Ovary (tissue), 9 donors: ENCODE measurements around the gene SLC38A9. TPM values are rescaled to one million over a fixed set of nuclear protein-coding genes. Genes with fewer than 3 reads are reported as not detected.

ENCODE experiments used
- DNase-seq, 5 donors: peaks; one replicate each; pipeline ENCODE4 v3.0.0-alpha.2; 2019 to 2020
- H3K27ac ChIP-seq, 2 donors: fragments of 200-600 bp; one replicate each; pipeline versions ENCODE4 v1.5.1 to v1.8.0; 2019 to 2022
- H3K27me3 ChIP-seq: fragments of 200-600 bp; one replicate; pipeline ENCODE4 v1.8.0; 2022
- H3K36me3 ChIP-seq: fragments of 200-600 bp; sonication (generic); one replicate; pipeline ENCODE4 v1.5.1; 2019
- H3K4me1 ChIP-seq: one replicate; pipeline ENCODE4 v1.8.1; 2013; ENCODE audit warnings: mild to moderate bottlenecking, moderate library complexity; ENCODE audit not compliant: insufficient read depth
- H3K4me3 ChIP-seq: fragments of 200-600 bp; sonication (generic); one replicate; pipeline ENCODE4 v1.5.1; 2017
- H3K9me3 ChIP-seq, 2 donors: fragments of 200-600 bp in 1 of 2; sonication (generic) in 1 of 2; one replicate each; pipeline versions ENCODE4 v1.5.1 to v1.8.1; 2013 to 2019; ENCODE audit warnings: mild to moderate bottlenecking in 1 of 2, moderate library complexity in 1 of 2
- CTCF ChIP-seq, 3 donors: fragments of 450-650 bp in 2 of 3; fragments of 200-600 bp in 1 of 3; IDR thresholded peaks; one replicate each; pipeline versions ENCODE4 v1.5.1 to v1.8.0; 2016 to 2022; ENCODE audit warnings: antibody characterized with exemption in 3 of 3, mild to moderate bottlenecking in 1 of 3
- EP300 ChIP-seq: sonication (generic); formaldehyde crosslinking; IDR thresholded peaks from one replicate; pipeline ENCODE4 v1.6.1; 2017; ENCODE audit warnings: antibody characterized with exemption
- POLR2A ChIP-seq: fragments of 450-650 bp; IDR thresholded peaks from one replicate; pipeline ENCODE4 v1.6.1; 2017; ENCODE audit warnings: antibody characterized with exemption, mild to moderate bottlenecking, moderate library complexity
- WGBS, 3 donors: extraction: QIAGEN DNeasy Blood & Tissue Kit in 1 of 3; methylation state at CpG; one replicate each; pipeline versions ENCODE4 v1.1.5 to v1.1.7; 2013 to 2017; 5-methylcytosine and 5-hydroxymethylcytosine counted together
- intact Hi-C, 4 donors: fragments of 100-400 bp; cut with DNase I; formaldehyde crosslinking; loops; one replicate each; pipeline versions ENCODE4 v1.11.0 to v1.15.1; 2022 to 2023
- polyA plus RNA-seq, 2 donors: library from polyadenylated mRNA; stranded (reverse); fragments of 200-250 nt in 1 of 2; fragments of 350-450 nt in 1 of 2; fragmentation: Illumina TruSeq in 1 of 2; extraction: RNeasy Lipid Tissue Mini Kit (QIAGEN cat#74804) in 1 of 2; gene quantifications; one replicate each; pipeline ENCODE4 v1.2.3, GENCODE V29; 2013 to 2014
- total RNA-seq, 7 donors: library from RNA; depleted of rRNA in 2 of 7; stranded (reverse); fragments of >200 nt in 2 of 7; fragmentation: NEBNext Ultra II Directional in 3 of 7; extraction: Animal tissue kit (Norgen Biotek cat#: 25700) in 3 of 7; gene quantifications; one replicate each; pipeline versions ENCODE4 v1.1.0 to v1.2.4, GENCODE V29; 2016 to 2023
- donor health status: DM: no; HTN: no; CAD: no; lungs with moderate emphysema.
- donor health status: DM: no; HTN: no; CAD: no.
- donor health status: Bipolar disorder and iron deficiency.
- donor health status: DM: yes; HTN: yes; CAD: no.
- donor health status: DM: no; HTN: no; CAD: no.
- donor health status: DM: yes; HTN: yes; CAD: no.

The SLC38A9 gene
- total and polyA plus RNA-seq, 9 donors, result 7.9 to 29.6 (median 16.2) TPM

GRCh38 chr5:55625589-55625909 is 86.6 kb downstream of the SLC38A9 start:
- H3K27ac ChIP-seq, result no peak overlapping the region
- H3K27me3 ChIP-seq, result no peaks in the 10 kb centered on the region
- H3K4me3 ChIP-seq, result no peak overlapping the region
- peaks cover 2% of the 10 kb centered on the region for H3K4me1 ChIP-seq
- intact Hi-C loops, result no loop called here
- TF ChIP-seq CTCF (IDR thresholded peaks at IDR 0.05) (no peak), POLR2A (no peak), EP300 (no peak)
- WGBS, 3 donors, result 76 to 78% (median 77%) methylated on average over 4 of the region's 4 CpGs
- H3K36me3 ChIP-seq, result no peaks in the 10 kb centered on the region
- no peak for DNase-seq
- no peaks in the 10 kb centered on the region for H3K9me3 ChIP-seq

GRCh38 chr5:55624841-55625588 is 87.1 kb downstream of the SLC38A9 start:
- Histone ChIP-seq H3K27ac (no peak overlapping the region), H3K36me3 (no peaks in the 10 kb centered on the region), H3K9me3 (no peaks in the 10 kb centered on the region), H3K4me1 (peaks cover 2% of the 10 kb centered on the region), H3K4me3 (no peak overlapping the region), H3K27me3 (no peaks in the 10 kb centered on the region)
- no peak for DNase-seq
- intact Hi-C loops, result no loop called here
- 66 to 75% (median 72%) methylated on average over 8 of the region's 8 CpGs for WGBS, 3 donors
- TF ChIP-seq POLR2A (no peak), CTCF (IDR thresholded peaks at IDR 0.05) (no peak), EP300 (no peak)

GRCh38 chr5:55623789-55624188 is 88.3 kb downstream of the SLC38A9 start:
- H3K27ac ChIP-seq, result no peak overlapping the region
- 96 to 100% (median 97%) methylated on average over 1 of the region's 1 CpG for WGBS, 3 donors
- no peak overlapping the region for H3K4me3 ChIP-seq
- intact Hi-C loops, result no loop called here
- H3K27me3 ChIP-seq, result no peaks in the 10 kb centered on the region
- DNase-seq, result no peak
- H3K9me3 ChIP-seq, result no peaks in the 10 kb centered on the region
- H3K36me3 ChIP-seq, result no peaks in the 10 kb centered on the region
- H3K4me1 ChIP-seq, result peaks cover 2% of the 10 kb centered on the region
- no peak for TF ChIP-seq EP300
- TF ChIP-seq POLR2A, result no peak

GRCh38 chr5:55622460-55622859 is 89.7 kb downstream of the SLC38A9 start:
- H3K36me3 ChIP-seq, result no peaks in the 10 kb centered on the region
- no peaks in the 10 kb centered on the region for H3K9me3 ChIP-seq
- H3K4me3 ChIP-seq, result no peak overlapping the region
- no peak overlapping the region for H3K27ac ChIP-seq
- DNase-seq, result no peak
- intact Hi-C loops, result no loop called here
- 85 to 98% (median 93%) methylated on average over 2 of the region's 2 CpGs for WGBS, 3 donors
- H3K27me3 ChIP-seq, result no peaks in the 10 kb centered on the region
- no peak for TF ChIP-seq CTCF (IDR thresholded peaks at IDR 0.05)
- H3K4me1 ChIP-seq, result peaks cover 2% of the 10 kb centered on the region

- Histone ChIP-seq H3K36me3 (no peaks in the 10 kb centered on the region), H3K9me3 (no peaks in the 10 kb centered on the region), H3K27ac (no peak overlapping the region), H3K4me1 (peaks cover 2% of the 10 kb centered on the region), H3K27me3 (no peaks in the 10 kb centered on the region), H3K4me3 (no peak overlapping the region)
- intact Hi-C loops, result no loop called here
- TF ChIP-seq EP300, result no peak
- no peak for TF ChIP-seq CTCF (IDR thresholded peaks at IDR 0.05)
- TF ChIP-seq POLR2A, result no peak
- WGBS, 3 donors, result 17 to 57% (median 44%) methylated on average over 3 of the region's 3 CpGs
- DNase-seq, result no peak
Measured at GRCh38 chr5:55621229-55621628, 90.9 kb downstream of the SLC38A9 start.
